Large intestine (tissue), 3 donors: ENCODE data around the gene PCBD1. TPM values are rescaled to one million over a fixed set of nuclear protein-coding genes. Genes with fewer than 3 reads are reported as not detected.

ENCODE experiments used
- DNase-seq, 2 donors: peaks; one replicate each; pipeline versions ENCODE4 v3.0.0 to v3.0.0-alpha.2; 2013
- H3K27ac ChIP-seq: one replicate; pipeline ENCODE4 v1.5.1; 2013; ENCODE audit warnings: low read length
- H3K27me3 ChIP-seq: 2 replicates; pipeline ENCODE4 v1.6.1; 2013; ENCODE audit warnings: low read length; ENCODE audit not compliant: control insufficient read depth, insufficient read depth
- H3K36me3 ChIP-seq: 2 replicates; pipeline ENCODE4 v1.6.1; 2013; ENCODE audit warnings: low read length; ENCODE audit not compliant: control insufficient read depth, insufficient read depth
- H3K4me1 ChIP-seq: one replicate; pipeline ENCODE4 v1.6.1; 2013; ENCODE audit warnings: low read length; ENCODE audit not compliant: control insufficient read depth, insufficient read depth
- H3K4me3 ChIP-seq: one replicate; pipeline ENCODE4 v1.5.1; 2013; ENCODE audit warnings: low read length
- H3K9me3 ChIP-seq: one replicate; pipeline ENCODE4 v1.6.1; 2013; ENCODE audit warnings: mild to moderate bottlenecking, low read depth, low read length, moderate library complexity; ENCODE audit not compliant: control insufficient read depth
- WGBS: methylation state at CpG from one replicate; pipeline ENCODE4 v1.1.5; 2013; ENCODE audit warnings: low lambda C conversion rate; ENCODE audit not compliant: insufficient coverage; 5-methylcytosine and 5-hydroxymethylcytosine counted together
- polyA plus RNA-seq: library from polyadenylated mRNA; unstranded; fragments of 120-200 nt; gene quantifications from one replicate; pipeline ENCODE4 v1.2.1, GENCODE V29; 2013

PCBD1 gene
- polyA plus RNA-seq, 1 donor: 154 TPM

DNA sequence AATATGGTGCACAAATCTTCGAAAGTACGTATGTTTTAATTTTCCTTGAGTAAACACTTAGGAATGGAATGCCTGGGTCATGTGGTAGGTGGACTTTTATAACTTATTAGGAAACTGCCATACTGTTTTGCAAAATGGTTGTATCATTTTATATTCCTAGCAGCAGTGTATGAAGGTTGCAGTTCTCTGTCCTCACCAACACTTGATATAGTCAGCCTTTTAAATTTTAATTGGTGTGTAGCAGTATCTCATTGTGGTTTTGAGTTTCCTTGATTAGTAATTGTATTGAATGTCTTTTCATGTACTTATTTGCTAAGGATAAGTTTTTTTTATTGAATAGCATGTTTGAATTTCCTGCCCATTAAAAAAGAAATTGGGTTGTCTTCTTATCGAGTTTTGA, 926 bp upstream of the PCBD1 start:
- H3K4me1 ChIP-seq: peaks cover 33% of the 10 kb centered on the region
- no peaks in the 10 kb centered on the region for H3K27me3 ChIP-seq
- H3K9me3 ChIP-seq: no peaks in the 10 kb centered on the region
- no peak overlapping the region for H3K4me3 ChIP-seq
- H3K36me3 ChIP-seq: peaks cover 16% of the 10 kb centered on the region
- no peak overlapping the region for H3K27ac ChIP-seq
- DNase-seq: no peak
- WGBS: 89% methylated on average over 1 of the region's 3 CpGs

DNA sequence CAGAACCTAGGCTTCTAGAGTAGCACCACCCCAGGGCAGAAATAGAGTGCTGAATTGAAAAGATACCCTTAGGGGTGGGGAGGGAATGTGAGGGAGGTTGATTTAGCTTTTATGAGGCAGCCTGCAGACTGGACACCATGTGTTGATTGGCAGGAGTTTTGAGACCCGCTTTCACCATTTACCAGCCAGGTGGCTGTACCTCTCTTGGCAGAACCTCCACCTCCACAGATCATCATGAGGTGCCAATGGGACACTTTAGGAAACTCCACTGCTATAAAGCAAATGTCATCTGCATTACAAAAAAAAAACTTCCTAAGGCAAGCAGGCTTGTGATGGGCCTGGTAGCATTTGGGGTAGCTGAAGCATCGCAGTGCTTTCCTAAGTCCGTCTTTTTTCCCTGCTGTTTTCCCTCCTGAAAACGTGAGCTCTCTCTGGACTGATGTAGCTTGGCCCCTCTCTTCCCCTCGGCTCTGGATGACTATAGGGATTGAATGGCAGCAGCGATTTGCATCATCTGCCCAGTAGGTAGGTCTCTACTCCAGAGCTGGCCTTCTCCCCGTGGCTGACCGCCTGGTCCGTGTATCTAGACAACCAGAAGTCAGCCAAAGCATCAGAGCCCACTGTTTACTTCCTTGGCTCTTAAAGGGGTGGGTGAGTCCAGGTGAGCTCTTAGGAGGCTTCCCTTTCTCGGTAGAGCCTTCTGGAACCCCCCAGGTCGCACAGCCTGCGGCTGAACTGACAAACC, 1.3 kb downstream of the PCBD1 start:
- H3K4me3 ChIP-seq: peak overlapping the region; percentile 93
- no peaks in the 10 kb centered on the region for H3K27me3 ChIP-seq
- no peaks in the 10 kb centered on the region for H3K9me3 ChIP-seq
- peaks cover 33% of the 10 kb centered on the region for H3K4me1 ChIP-seq
- H3K27ac ChIP-seq: peak overlapping the region; percentile 90
- DNase-seq: no peak
- peaks cover 34% of the 10 kb centered on the region for H3K36me3 ChIP-seq
- no CpG with 5 or more reads among the region's 12 CpGs for WGBS

DNA sequence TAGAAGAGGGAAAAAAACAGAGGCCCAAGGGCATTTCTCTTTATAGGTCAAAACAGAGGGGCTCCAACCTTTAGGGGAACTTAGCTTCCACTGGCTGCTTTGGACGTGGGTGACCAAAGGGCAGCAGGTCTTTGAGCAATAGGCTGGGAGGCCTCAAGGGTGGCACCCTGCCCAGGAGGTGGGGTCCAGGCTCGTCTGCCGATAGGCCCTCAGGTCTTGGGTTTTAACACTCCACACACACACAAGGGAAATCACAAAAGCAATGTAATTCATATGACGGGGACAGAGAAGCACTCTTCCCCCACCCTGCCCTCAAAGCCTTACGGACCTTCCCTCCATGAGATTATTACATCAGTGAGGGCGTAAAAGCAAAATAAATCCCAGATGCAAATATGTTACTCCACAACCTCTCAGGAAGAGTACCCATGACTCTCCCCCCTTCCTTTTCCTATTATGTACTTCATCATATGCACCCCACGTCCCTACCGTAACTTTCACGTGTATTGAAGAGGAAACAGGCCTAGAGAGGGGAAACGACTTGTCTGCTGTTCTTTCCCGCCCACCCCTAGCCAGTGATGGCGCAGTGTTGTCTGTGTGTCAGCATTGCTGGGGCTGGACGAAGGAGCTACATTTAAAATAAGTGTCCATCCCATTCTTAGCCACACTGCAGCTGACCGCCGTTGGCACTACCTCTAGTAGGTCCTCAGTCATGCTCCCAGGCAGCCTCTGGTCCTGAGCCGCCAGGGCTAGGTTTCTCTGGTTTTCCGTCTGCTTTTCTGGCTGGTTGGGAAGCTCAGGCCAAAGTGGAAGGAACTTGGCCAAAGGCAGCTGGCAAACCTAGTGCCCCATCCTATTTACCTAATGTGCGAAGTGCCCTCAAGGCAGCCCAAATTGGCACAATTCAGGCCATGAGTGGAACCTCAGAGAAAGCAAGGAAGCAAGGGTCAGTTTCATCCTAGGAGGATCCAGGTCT, 2.1 kb downstream of the PCBD1 start:
- WGBS: no CpG with 5 or more reads among the region's 18 CpGs

DNA sequence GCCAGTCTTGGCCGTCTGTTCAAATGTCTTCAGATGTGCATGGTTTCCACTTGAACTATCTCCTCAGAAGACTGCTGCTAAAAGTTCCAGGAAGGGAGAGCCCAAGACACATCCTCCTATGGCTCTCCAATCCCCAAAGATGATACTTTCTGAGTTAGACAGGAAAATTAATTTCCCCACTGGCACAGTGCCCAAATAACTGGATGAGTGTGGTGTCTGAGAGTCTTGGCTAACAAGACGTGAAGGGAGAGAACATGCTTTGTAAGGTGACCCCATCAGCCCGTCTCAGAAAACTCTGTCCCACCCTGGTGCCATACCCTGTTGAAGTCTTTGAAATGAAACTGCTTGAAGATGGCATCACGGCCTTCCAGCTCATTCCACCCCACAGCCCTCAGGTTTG, 2.9 kb downstream of the PCBD1 start:
- Histone ChIP-seq H3K27me3 (no peaks in the 10 kb centered on the region), H3K9me3 (no peaks in the 10 kb centered on the region), H3K27ac (no peak overlapping the region), H3K36me3 (peaks cover 48% of the 10 kb centered on the region), H3K4me1 (peaks cover 24% of the 10 kb centered on the region), H3K4me3 (no peak overlapping the region)
- WGBS: no CpG with 5 or more reads among the region's 4 CpGs
- no peak for DNase-seq

More for the DNA sequence above, 2.1 kb downstream of the PCBD1 start:
- H3K27me3 ChIP-seq: no peaks in the 10 kb centered on the region
- H3K4me3 ChIP-seq: no peak overlapping the region
- no peak overlapping the region for H3K27ac ChIP-seq
- DNase-seq: no peak
- peaks cover 31% of the 10 kb centered on the region for H3K4me1 ChIP-seq
- peaks cover 43% of the 10 kb centered on the region for H3K36me3 ChIP-seq
- H3K9me3 ChIP-seq: no peaks in the 10 kb centered on the region

DNA sequence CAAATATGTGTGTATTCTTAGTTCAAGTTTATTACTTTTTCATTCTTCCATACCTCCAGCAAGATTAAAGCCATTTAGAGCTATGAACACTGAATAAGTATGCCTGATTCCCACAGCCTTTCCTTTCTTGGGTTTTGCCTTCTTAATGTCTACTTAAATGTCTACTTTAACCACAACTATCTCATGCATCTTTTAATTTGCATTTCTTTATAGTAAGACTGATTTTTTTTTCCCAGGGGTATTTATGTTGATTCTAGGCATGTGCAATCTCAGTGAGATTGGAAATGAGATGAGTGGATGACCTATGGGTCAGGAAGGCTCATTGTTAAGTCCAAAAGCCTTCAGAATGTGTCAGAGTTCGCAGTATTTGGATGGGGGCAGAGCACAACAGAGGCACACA, 3.6 kb downstream of the PCBD1 start:
- peaks cover 48% of the 10 kb centered on the region for H3K36me3 ChIP-seq
- no peaks in the 10 kb centered on the region for H3K27me3 ChIP-seq
- H3K4me3 ChIP-seq: no peak overlapping the region
- 100% methylated on average over 1 of the region's 1 CpG for WGBS
- H3K27ac ChIP-seq: no peak overlapping the region
- peaks cover 22% of the 10 kb centered on the region for H3K4me1 ChIP-seq
- no peaks in the 10 kb centered on the region for H3K9me3 ChIP-seq
- DNase-seq: no peak

DNA sequence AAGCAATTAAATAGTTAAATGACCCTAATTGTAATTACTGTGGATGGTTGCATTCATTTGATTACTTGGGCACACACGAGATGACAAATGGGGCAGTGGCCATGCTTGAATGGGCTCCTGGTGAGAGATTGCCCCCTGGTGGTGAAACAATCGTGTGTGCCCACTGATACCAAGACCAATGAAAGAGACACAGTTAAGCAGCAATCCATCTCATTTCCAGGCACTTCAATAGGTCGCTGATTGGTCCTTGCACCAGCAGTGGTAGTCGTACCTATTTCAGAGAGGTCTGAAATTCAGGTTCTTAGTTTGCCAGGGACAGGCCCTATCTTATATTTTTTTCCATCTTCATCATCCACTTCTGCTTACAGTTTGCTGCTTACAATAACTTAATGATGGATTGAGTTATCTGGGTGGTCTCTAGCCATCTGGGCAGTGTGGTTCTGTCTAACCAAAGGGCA, 8.3 kb downstream of the PCBD1 start:
- peaks cover 73% of the 10 kb centered on the region for H3K36me3 ChIP-seq
- WGBS: no CpG with 5 or more reads among the region's 4 CpGs
- DNase-seq: peak; percentile 64 to 71

DNA sequence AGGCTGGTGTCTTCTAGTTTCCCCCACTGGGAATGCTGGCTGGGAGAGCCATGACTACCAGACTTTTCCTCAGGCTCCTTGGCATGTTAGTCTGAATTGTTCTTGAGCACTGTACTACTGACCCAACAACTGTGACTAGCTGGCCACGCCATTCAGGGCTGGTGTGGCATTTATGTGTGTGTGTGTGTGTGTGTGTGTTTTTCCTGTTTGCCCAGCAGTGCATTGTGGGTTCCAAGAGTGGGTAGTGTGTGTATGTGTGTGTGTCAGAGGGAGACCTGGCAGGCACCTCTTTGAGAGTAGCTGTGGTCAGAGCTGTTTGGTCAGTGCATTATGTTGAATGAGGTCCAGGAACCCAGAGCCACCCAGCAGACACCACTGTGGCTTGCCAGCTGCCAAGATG, 9.2 kb downstream of the PCBD1 start:
- H3K36me3 ChIP-seq: peaks cover 67% of the 10 kb centered on the region
- H3K9me3 ChIP-seq: no peaks in the 10 kb centered on the region
- no peaks in the 10 kb centered on the region for H3K27me3 ChIP-seq
- no peak overlapping the region for H3K4me3 ChIP-seq
- H3K27ac ChIP-seq: no peak overlapping the region
- whole genome bisulfite sequencing: no CpG with 5 or more reads among the region's 1 CpG
- DNase-seq: no peak
- no peaks in the 10 kb centered on the region for H3K4me1 ChIP-seq

More for the DNA sequence above, 8.3 kb downstream of the PCBD1 start:
- H3K27me3 ChIP-seq: no peaks in the 10 kb centered on the region
- H3K4me3 ChIP-seq: no peak overlapping the region
- no peak overlapping the region for H3K27ac ChIP-seq
- H3K4me1 ChIP-seq: no peaks in the 10 kb centered on the region
- H3K9me3 ChIP-seq: no peaks in the 10 kb centered on the region

DNA sequence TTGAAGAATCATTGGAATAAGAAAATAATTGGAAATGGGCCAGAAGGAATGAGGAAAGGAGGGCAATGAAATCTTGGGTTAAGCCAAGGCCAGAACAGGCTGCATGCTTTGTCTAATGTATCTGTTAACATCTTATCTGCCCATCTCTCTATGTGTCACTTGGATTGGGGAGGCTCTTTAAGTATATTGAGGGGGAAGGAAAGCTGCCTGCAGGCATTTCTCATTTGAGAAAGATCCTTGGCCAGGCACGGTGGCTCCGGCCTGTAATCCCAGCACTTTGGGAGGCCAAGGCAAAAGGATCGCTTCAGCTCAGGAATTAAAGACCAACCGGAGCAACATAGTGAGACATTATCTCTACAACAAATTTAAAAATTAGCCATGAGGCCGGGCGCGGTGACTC, 14.3 kb downstream of the PCBD1 start:
- DNase-seq: no peak
- no peaks in the 10 kb centered on the region for H3K9me3 ChIP-seq
- no peak overlapping the region for H3K4me3 ChIP-seq
- no peaks in the 10 kb centered on the region for H3K4me1 ChIP-seq
- peaks cover 76% of the 10 kb centered on the region for H3K36me3 ChIP-seq
- no peaks in the 10 kb centered on the region for H3K27me3 ChIP-seq
- WGBS: no CpG with 5 or more reads among the region's 7 CpGs
- H3K27ac ChIP-seq: no peak overlapping the region

DNA sequence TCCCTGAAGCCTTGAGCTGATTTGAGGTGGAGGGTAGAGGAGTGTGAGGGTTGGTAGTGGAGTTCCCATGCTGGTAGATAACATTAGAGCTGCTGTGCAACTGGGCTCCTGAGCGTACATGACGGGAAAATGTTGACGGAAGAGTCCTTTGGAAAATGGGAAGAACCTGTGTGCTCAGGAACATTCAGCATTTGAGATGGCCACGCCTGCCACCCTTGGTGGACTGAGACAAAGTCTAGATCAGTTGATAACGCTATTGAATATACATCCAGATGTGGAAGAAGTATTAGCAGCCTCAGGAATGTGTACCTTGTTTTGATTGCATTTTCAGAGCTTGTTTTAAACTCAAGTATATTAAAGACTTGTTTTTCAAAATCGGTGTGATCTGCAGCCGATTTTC, 16.1 kb downstream of the PCBD1 start:
- Histone ChIP-seq H3K4me1 (no peaks in the 10 kb centered on the region), H3K9me3 (no peaks in the 10 kb centered on the region), H3K27me3 (no peaks in the 10 kb centered on the region), H3K4me3 (no peak overlapping the region), H3K27ac (peak overlapping the region; percentile 63), H3K36me3 (peaks cover 67% of the 10 kb centered on the region)
- peak; percentile 45 to 53 for DNase-seq
- 87% methylated on average over 3 of the region's 7 CpGs for WGBS

DNA sequence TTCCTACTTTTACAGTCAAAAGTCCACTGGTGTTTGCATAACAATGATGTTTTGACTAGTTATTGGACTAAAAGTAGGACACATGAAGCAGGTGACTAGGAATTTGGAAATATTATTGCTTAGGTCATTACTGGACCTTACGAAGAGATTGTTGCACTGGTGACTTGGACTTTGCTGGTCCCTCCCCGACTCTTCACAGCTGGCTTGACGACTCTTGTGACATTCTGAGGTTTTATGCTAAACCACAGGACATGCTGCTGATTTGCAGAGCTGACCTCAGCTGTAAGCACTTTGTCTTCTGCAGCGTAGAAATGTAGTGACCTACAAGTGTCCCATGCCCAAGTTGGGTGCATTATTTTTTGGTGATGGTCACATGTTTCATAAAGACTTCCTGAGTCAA, 21.9 kb downstream of the PCBD1 start:
- Histone ChIP-seq H3K27ac (peak overlapping the region; percentile 10), H3K27me3 (no peaks in the 10 kb centered on the region), H3K36me3 (peaks cover 33% of the 10 kb centered on the region), H3K4me1 (no peaks in the 10 kb centered on the region), H3K4me3 (no peak overlapping the region), H3K9me3 (peaks cover 4% of the 10 kb centered on the region)
- peak; percentile 59 to 64 for DNase-seq
- no CpG with 5 or more reads among the region's 4 CpGs for WGBS
